ENCODE data around the gene RER1.

The RER1 gene

DNA sequence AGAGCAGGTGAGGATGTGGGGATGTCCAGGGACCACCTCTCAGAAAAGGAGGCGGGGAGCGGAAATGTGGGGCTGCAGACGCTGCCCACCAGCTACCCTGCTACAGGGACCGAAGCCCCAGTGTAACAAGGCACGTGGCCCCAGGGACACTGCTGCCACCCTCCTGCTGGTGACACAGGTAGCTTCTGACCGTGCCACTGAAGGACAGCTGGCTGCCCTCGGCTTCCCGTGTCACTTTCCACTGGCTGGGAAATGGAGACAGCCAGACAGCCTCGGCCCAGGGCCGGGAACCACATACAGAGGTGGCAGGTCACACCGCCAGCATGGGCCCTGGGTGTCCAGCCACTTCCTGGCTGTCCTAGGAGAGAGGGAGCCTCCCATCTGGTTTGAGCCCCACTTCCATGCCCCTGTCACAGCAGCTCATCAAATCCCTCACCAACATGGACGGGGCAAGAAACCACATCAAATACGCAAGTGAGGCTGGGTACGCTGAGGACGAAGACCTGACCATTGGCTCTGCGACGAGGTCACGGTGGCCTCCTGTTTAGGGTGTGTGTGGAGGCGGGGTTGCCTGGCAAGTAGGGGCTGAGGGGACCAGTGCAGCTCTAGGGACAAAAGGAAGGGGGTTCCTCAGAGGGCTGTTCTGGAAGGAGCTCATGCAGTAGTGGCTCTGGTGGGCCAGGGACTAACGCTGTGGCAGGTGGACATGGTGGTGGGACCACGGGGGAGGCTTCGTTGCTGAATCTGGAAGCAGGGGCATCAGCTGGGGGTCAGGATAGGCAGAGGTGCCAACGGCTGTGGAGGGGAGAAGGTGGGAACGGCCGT lies 15.7 kb downstream of the RER1 start:
- no peak for DNase-seq (ENCODE audit: low spot score)

DNA sequence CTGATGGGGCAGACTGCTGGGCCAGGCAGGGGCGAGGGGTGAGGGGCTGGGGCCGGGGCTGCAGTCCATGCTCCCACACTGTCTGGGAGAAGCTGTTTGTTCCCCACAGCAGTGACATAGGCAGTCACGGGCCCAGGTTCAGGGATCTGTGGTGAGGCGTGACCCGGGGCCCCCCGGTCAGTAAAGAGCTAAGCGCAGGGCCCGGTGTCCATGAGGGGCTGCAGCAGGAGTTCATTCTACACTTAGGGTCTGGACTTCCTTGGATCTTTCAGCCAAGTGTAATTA lies 16.3 kb downstream of the RER1 start:
- no peak for DNase-seq (ENCODE audit: low spot score)

DNA sequence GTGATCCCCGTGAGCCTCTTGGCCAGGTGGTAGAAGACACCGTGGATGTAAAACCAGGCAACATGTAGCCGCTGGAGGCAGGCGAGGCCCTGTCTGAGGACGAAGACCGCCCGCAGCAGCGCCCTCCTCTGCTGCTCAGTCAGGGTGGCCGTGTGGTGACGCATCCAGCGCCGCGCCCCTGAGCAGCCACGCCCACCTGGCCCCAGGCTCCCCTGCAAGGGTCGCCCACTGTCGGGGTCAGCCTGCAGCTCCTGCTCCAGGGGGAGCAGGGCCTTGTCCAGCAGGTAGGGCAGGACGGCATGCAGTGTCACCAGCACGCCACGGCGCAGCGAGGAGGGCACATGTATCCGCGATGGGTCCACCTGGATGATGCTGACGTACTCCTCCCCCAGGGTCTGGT lies 16.8 kb downstream of the RER1 start:
- DNase-seq (ENCODE audit: low spot score), result no peak

DNA sequence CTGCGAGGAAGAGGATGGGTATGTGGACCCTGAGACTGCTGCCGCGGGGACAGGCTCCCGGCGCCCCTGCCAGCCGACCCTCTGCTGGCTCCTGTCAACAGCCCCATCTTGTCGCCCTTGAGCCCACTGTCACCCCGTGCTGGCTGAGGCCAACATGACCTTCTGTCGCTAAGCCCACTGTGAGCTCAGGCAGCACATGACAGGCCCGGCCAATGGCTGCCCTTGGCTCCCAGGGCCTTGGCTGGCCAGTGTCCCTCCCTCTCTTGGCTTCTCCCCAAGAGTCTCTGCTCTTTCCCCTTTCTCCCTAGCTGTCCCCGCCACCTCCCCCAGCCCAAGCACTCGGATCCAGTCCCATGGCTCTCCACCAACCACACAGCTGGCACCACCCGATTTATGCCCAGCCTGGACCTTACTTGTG lies 17.2 kb downstream of the RER1 start:
- DNase-seq (ENCODE audit: low spot score), result no peak

DNA sequence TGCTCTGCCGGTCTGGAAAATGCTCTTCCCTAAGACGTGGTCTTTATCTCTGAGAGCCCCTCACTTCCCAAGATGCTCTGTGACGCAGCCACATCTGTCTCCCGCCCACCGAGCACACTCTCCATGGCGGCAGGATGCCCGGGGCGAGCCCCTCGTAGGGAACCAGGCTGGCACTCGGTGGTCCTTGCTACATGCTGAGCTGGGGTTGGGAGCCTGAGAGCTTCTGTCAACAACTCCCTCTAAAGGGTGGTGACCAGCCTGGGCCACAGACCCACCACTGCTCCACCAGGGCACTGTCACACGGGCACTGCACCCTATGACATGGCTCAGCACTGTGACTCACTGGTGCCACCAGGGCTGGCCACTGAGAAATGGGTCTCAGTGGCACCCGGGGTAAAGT lies 18.1 kb downstream of the RER1 start:
- DNase-seq (ENCODE audit: low spot score), result no peak

DNA sequence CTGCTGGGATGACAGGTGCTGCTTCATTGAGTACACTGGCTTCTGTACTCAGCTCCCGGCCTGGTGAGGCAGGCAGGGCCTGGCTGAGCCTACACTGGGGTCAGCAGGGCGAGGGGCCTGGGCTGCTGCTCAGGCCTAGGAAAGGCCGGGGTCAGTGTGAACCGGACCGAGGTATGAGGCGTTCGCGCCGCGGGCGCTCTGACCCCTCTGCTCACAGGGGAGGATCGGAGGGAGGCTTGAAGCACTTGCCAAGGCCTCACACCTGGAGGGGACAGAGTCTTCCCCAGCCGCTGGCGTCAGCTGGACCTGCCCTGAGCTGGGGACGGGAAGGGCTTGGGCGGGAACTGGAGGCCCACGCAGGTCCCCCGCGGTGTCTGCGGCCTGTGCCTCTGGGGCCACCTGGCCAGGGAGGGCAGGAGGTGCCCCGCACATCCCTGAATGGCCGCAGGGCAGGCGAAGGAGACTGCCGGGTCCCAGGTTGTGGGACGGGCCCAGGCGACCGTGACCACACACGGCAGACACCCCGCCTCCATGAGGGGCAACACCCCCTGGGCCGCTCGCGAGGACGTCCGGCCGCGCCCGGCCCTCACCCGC lies 20.3 kb downstream of the RER1 start:
- DNase-seq (ENCODE audit: low spot score), result no peak

DNA sequence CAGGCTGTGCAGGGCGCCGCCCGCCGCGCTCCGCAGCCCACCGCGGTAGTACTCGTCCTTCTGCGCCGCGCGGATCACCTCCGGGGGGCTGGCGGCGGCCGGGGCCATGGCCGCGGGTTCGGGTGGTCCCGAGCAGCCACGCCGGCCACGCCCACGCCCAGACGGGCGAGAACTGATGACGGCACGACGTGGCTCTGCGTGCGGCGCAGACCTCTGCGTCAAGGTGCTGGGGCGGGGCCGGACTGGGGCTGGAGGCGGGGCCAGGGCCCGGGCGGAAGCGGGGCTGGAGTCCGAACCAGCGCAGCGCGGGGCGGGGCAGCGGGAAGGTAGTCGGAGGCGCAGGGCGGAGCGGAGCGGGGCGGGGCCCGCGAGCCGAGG lies 20.7 kb downstream of the RER1 start, which contains the start of gene PEX10:
Gene PEX10 (minus strand): TSS at position 170 of the 378 bp plus-strand sequence. CDS start 62 bp downstream, at position 108.
- DNase-seq (ENCODE audit: low spot score), result peak; percentile 98

DNA sequence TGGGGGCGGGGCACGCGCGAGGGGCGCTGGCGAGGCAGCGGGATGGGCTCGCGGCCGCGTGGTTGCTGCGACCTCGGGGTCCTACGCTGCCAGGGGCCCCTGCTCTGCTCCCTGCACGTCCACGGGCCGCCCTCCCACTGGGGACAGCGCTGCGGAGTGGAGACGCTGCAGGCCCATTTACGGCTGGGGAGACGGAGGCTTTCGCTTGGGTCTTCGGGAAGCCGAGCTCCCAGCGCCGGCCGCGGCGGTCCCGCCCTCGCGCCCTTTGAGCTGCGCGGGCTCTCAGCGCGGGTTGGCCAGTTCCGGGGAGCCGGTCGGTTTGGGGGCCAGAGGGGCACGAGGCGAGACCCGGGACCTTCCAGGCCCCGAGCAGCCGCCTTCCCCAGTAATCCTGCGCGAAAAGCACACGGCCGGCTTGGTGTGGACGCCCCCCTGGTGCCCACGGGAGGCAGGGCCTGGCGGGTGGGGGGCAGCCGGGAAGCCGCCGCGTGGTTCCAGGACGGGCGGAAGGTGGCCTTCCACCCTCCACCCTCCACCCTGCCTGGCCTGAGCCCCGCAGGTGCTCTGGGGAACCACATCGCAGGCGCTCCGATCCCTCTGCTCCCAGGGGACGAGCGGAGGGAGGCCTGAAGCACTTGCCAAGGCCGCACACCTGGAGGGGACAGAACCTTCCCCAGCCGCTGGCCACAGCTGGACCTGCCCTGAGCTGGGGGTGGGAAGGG lies 21.3 kb downstream of the RER1 start:
- peak; percentile 69 for DNase-seq (ENCODE audit: low spot score)

DNA sequence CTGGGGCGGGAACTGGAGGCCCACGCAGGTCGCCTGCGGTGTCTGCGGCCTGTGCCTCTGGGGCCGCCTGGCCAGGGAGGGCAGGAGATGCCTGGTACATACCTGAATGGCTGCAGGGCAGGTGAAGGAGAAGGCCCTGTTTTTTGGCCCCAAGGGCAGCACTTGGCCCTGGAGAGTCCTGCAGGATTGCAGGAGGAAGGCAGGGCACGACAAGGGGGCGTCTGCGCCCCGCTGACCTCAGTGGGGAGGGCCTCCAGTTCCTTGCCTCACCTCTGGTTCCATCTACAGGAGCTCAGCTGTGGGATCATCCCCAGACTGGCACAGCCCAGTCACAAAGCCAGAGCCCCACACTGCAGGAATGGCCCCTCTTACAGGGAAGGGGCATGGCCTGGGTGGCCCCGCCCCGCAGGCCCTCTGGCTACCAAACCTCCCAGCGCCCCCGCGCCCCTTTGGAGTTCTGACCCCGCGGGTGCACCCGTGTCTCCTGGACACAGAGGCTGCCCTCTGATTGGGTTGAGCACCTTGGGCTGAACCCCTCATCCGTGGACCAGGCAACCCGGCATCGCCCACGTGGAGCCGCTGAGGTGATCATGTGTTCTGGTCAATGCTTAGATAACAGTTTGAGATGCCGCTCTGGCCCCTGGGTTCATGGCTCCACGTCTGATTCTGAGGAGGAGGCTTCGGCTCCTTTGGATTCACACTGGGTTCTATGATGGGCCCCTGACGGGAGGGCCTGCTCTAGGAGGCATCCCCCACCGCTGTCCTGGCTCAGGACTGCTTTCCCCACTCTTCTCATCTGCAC lies 22.1 kb downstream of the RER1 start:
- peak; percentile 44 for DNase-seq (ENCODE audit: low spot score)

DNA sequence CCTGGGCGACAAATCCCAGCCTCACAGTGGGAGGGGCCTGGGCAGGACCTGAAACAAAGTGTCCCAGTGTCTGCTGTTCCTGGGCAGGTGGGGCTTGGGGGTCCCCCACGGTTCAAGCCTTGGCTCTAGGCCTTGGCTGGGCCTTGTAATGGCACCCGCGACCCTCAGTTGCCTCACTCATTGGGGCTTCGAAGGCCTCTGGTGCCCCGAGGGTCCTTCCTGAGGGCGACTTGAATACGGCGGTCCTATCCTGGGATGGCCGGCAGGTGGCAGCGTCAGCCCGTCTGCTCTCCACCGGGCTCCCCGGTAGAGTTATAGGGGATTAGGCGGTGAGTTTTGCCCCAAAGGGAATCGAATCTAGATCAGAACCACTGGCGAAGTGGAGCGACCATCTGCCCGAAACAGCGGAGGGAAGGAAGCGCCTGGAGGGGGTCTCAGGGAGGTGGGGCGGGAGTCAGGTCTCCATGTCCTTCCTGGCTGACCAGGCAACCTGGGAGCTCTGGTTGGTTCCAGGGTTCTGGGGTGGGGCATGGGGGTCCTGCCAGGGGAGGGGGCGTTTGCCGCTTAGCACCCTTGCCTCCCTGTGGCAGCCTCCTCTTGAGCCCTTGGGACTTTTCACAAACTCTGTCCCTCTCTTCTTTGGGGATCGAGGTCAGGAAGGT lies 22.8 kb downstream of the RER1 start:
- DNase-seq (ENCODE audit: low spot score), result peak; percentile 87

DNA sequence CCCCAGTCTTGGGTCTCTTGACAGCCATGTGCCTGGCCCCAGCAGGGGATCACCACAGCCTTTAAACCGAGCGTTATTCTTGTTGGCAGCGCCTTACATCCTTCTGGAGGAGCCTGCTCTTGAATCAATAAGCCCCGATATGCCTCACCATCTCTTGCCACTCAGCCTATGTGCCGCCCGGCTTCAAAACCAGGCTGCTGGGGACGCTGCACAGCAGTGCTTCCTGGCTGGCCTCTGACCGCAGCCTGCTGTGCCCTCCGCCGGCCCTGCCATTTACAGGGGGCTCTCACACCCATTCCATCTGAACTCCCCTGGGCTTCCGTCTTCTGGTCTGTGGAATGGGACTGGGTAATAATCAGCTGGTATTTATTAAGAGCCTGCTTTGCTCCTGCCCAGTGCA lies 23.7 kb downstream of the RER1 start:
- DNase-seq (ENCODE audit: low spot score), result no peak

DNA sequence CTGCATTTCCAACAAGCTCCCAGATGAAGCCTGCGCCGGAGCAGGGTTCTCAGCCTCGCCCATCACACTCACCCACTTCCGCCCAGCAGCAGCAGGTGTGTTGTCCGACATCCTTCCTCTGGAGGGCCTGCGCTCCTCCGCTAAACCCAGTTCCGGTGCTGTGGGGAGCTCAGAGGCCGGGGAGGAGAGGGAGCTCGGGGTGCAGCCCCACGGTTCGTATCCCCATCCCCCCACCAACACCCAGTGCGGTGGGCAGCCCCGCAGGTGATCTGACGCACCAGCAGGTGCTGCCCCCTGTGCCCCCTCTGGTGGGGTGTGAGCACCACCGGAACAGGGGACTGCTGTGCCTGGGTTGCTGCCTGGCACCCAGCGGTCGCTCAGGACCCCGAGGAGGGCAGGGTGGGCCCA lies 24.2 kb downstream of the RER1 start:
- no peak for DNase-seq (ENCODE audit: low spot score)

DNA sequence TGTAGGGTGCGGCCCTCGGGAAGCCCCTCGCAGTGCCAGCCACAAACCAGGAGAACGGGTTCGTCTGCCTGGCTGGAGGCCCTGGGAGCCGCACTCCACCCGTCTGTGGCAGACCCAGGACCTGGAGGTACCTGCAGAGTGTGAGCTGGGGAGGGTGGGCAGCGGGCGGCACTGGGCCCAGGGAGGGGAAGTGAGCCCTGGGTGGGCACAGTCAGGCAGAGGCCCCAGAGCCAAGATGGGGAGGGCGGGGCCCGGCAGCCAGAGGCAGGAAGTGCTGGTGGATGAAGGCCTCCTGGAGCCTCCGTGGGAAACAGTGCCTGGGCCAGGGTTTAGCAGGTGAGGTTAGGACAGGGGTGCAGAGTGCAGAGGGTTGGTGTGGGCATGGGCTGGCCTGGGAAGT lies 24.8 kb downstream of the RER1 start:
- DNase-seq (ENCODE audit: low spot score), result no peak

DNA sequence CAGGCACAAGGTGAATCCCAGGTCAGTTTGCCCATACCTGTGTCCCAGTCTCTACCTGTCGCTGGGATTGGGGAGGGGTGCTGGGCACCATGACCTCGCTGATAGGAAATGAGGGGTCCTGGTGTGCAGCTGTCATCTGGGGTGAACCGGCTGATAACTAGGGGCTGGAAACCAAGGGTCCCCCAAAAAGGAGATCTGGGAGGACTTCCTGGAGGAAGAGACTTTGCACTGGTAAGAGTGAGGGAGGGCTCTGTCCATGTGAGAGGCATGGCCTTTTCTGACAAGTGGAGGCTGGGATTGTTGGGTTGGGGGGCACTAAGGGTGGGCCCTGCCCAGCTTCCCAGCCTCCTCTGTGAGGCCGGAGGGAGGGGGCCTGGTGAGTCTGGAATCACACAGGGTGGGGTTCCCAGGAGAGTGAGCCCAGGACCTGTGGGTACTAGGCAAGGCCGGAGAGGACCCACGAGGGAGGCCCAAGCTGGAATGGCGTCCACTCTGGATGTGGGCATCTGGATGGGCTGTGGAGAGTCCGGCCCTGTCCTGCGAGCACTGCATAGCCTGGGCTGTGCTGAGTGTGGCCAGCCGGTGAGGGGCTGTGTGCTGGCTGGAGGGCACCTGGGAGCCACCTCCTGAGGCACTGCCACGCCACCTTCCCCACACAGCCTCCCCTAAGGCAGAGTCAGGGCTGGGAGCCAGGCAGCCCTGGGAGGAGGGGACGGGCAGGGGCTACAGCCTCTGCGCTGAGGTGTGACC lies 25.6 kb downstream of the RER1 start:
- no peak for DNase-seq (ENCODE audit: low spot score)

DNA sequence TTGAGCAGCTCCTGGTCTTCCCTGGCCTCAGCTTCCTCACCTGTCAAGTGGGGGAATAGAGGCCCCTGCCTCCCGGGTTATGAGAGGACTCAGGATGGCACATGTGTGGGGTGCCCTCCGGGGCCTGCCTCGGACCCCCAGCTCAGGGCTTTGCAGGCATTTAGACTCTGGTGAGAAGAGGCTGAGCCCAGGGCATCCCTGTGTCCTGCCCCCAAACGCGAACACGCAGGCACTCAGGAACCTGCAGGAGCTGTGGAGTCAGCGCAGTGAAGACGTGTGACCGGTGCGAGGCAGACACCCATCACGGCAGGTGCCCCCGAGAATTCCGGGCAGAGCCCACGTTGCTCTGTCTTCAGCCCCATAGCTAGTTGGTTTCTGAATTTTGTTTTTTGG lies 26.2 kb downstream of the RER1 start:
- DNase-seq (ENCODE audit: low spot score), result no peak

DNA sequence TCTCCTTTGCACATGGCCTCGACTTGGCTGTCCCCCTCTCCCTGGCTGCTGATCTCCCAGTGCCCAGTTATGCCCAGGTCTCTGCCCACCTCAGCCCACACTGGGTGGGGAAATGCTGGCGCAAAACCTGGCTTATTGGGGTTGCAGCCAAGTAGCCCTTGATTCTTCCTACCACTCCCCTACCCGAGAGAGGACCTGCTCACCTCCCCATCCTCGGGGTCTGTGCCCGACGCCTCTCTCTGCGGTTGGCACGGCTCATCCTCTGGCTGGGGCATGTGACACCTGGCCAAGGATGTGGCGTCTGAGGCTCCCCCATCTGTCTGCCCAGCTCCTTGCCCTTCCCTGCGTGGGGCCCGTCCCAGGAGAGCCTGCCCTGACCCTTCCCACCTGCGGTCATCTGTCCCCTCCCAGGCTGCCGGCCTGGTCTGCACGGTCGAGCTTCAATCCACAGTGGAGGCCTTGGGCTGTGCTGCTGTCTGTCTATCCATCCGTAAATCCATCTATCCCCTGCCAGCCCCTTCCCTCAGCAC lies 27.2 kb downstream of the RER1 start:
- no peak for DNase-seq (ENCODE audit: low spot score)

DNA sequence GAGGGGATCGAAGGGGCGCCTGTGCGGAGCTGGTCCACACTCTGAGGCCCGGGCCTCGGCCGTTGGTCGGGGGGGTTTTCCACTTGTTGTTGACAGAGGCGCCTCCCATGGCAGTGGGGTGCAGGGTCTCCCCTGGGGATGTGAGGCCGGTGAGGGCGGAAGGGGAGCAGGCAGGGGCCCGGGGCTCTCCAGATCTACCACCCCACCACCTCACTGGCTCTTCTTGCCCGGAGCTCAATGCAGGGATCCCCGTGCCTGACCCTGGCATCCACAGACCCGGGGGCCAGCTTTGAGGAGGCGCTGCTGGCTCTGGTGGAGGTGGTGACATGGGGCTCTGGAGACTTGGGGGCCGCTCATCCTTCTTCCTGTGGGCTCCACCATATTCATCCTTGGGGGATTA lies 27.8 kb downstream of the RER1 start:
- no peak for DNase-seq (ENCODE audit: low spot score)

DNA sequence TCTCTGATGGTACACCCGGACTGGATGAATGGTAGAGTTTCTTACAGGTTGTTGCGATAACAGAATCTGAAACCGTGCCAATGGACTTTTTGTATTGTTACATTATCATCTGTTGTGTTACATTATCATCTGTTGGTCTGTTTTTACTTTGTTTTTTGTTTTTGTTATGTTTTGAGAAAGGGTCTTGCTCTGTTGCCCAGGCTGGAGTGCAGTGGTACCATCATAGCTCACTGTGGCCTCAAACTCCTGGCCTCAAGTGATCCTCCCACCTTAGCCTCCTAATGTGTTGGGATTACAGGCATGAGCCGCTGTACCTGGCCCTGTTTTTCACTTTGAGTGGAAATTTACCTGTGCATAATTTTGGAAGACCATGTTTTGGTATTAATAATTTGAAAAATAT lies 30.9 kb downstream of the RER1 start:
- no peak for DNase-seq (ENCODE audit: low spot score)

DNA sequence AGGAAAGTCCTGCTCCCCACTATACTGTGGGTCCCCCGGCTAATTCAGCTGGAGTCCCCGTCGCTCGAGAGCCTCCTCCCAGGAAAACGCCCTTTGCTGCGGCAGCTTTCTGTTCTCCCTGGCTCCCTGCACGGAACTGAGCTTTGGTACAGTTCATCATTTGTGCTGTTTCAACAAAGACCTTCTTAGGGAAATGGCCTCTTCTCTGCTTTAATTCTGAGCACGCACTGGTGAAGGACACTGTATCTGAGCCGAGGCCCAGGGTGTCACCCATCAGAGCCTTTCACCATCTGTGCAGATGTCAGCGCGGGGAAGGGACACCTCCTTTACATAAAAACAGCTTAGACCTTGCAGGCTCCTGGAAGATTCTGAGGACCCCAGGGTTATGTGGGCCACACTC lies 34.3 kb downstream of the RER1 start:
- DNase-seq (ENCODE audit: low spot score), result no peak

DNA sequence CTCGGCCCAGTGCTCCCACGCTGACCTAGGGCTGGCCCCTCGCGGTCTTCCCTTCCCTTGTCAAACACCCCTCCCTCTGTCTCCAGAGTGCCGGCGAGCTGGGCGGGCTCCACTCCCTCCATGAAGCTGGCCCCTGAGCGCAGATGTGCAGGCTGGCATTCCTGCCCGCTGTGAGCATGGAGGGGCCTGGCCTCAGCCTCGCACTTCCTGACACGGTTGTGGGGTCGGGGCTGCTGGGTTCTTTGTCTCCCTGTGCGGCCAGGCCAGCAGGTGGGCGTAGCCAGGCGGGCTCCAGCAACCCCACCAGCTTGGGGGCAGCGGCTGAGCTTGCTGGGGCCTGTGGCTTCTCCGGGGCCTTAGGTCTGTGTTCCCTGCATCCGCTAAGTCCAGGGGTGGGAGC lies 34.9 kb downstream of the RER1 start:
- DNase-seq (ENCODE audit: low spot score), result no peak

DNA sequence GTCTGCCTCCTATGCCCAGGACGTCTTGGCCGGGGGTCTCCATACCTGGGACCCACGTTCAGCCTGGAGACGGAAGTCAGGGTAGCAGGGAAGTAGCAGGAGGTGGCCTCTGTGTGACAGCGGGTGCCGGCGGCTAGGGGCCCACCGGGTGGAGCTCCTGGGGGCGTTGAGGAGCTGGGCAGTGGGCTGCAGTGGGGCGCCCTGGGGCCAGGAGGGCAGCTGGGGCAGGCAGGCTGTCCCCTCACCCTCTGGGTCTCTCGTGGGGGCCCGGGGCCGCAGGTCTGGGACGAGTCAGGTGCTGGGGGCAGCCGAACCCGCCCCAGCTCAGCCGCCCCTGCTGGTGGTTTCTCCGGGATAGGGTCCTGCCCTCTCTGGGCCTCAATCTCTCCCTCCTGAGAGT lies 35.4 kb downstream of the RER1 start:
- DNase-seq (ENCODE audit: low spot score), result no peak

All from NAMALWA (cell line).